Upper lobe of right lung (tissue), 1 donor: ENCODE data around the gene C21orf58. TPM values are rescaled to one million over a fixed set of nuclear protein-coding genes. Genes with fewer than 3 reads are reported as not detected.

Experiments used
- ATAC-seq: fragments of 200-7000 bp; cut with Tn5 transposase; one replicate; pipeline ENCODE4 v1.9.1; 2020; ENCODE audit warnings: mild to moderate bottlenecking, moderate library complexity
- DNase-seq: peaks from one replicate; pipeline ENCODE4 v3.0.0-alpha.2; 2020
- H3K27ac ChIP-seq: fragments of 200-600 bp; one replicate; pipeline ENCODE4 v1.8.0; 2022
- H3K27me3 ChIP-seq: fragments of 200-600 bp; one replicate; pipeline ENCODE4 v1.8.0; 2022; ENCODE audit warnings: mild to moderate bottlenecking
- H3K36me3 ChIP-seq: fragments of 200-600 bp; one replicate; pipeline ENCODE4 v1.8.0; 2022
- H3K4me1 ChIP-seq: fragments of 200-600 bp; one replicate; pipeline ENCODE4 v1.8.0; 2022
- H3K4me3 ChIP-seq: fragments of 200-600 bp; one replicate; pipeline ENCODE4 v1.8.0; 2022; ENCODE audit warnings: mild to moderate bottlenecking
- H3K9me3 ChIP-seq: fragments of 200-600 bp; one replicate; pipeline ENCODE4 v1.8.0; 2022
- CTCF ChIP-seq: fragments of 200-600 bp; IDR thresholded peaks from one replicate; pipeline ENCODE4 v1.8.0; 2022; ENCODE audit warnings: antibody characterized with exemption
- intact Hi-C: fragments of 100-400 bp; cut with DNase I; formaldehyde crosslinking; loops from one replicate; pipeline ENCODE4 v1.11.0; 2022
- total RNA-seq: library from RNA; stranded (reverse); fragmentation: NEBNext Ultra II Directional; extraction: Animal tissue kit (Norgen Biotek cat#: 25700); gene quantifications from one replicate; pipeline ENCODE4 v1.2.1, GENCODE V29; 2021
- donor health status: DM: no; HTN: yes; CAD: no; lungs with severe emphysema.

The C21orf58 gene
- total RNA-seq, 1 donor from 2014 or later: 2.3 TPM

- Histone ChIP-seq H3K4me3 (peak overlapping the region; percentile 99), H3K27me3 (no peaks in the 10 kb centered on the region), H3K9me3 (no peaks in the 10 kb centered on the region), H3K27ac (no peak overlapping the region), H3K36me3 (no peaks in the 10 kb centered on the region), H3K4me1 (peaks cover 21% of the 10 kb centered on the region)
- DNase-seq (no peak), ATAC-seq (no peak)
- TF ChIP-seq CTCF: no peak
- intact Hi-C loops: no loop called here
Observed at GRCh38 chr21:46322351-46323226, 1.1 kb downstream of the C21orf58 start.

GRCh38 chr21:46320331-46320801 is 3.3 kb downstream of the C21orf58 start:
- Histone ChIP-seq H3K4me3 (no peak overlapping the region), H3K9me3 (no peaks in the 10 kb centered on the region), H3K27me3 (no peaks in the 10 kb centered on the region), H3K36me3 (no peaks in the 10 kb centered on the region), H3K4me1 (peaks cover 14% of the 10 kb centered on the region), H3K27ac (no peak overlapping the region)
- no peak for ATAC-seq
- no peak for TF ChIP-seq CTCF
- intact Hi-C loops: no loop called here
- DNase-seq: no peak

DNA sequence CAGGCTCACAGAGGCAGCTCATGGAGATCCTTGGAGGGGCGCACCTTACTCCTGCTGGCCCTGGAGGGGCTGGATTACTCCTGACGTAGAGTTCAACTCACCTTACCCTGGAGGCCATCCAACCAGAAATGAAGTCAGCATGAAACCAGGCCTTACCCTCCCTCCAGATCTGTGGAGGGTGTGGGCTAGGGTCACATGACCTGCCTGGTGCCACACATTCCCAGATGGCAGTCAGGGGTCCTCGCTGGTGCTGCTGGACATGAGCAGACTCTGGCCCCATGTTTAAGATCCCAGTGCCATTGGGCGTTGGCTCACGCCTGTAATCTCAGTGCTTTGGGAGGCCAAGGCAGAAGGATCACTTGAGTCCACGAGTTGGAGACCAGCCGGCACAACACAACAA is 4.5 kb downstream of the C21orf58 start:
- H3K27me3 ChIP-seq: no peaks in the 10 kb centered on the region
- no peak overlapping the region for H3K4me3 ChIP-seq
- TF ChIP-seq CTCF: no peak
- H3K36me3 ChIP-seq: no peaks in the 10 kb centered on the region
- no peak for ATAC-seq
- no peaks in the 10 kb centered on the region for H3K9me3 ChIP-seq
- intact Hi-C loops: no loop called here
- H3K27ac ChIP-seq: no peak overlapping the region
- peaks cover 13% of the 10 kb centered on the region for H3K4me1 ChIP-seq
- DNase-seq: no peak

- Histone ChIP-seq H3K27ac (no peak overlapping the region), H3K9me3 (no peaks in the 10 kb centered on the region), H3K4me3 (no peak overlapping the region), H3K4me1 (peaks cover 13% of the 10 kb centered on the region), H3K36me3 (no peaks in the 10 kb centered on the region), H3K27me3 (no peaks in the 10 kb centered on the region)
- no peak for ATAC-seq
- no peak for DNase-seq
- intact Hi-C loops: no loop called here
- TF ChIP-seq CTCF: no peak
Observed at GRCh38 chr21:46318464-46318845, 5.2 kb downstream of the C21orf58 start.

GRCh38 chr21:46317710-46318463 is 5.8 kb downstream of the C21orf58 start:
- no peaks in the 10 kb centered on the region for H3K9me3 ChIP-seq
- DNase-seq: no peak
- no peaks in the 10 kb centered on the region for H3K27me3 ChIP-seq
- H3K27ac ChIP-seq: no peak overlapping the region
- H3K36me3 ChIP-seq: no peaks in the 10 kb centered on the region
- no peak overlapping the region for H3K4me3 ChIP-seq
- peak; percentile 38 for ATAC-seq
- intact Hi-C loops: no loop called here
- peaks cover 10% of the 10 kb centered on the region for H3K4me1 ChIP-seq
- no peak for TF ChIP-seq CTCF
